H9 (cell line): ENCODE results near the gene RASA3. TPM values are rescaled to one million over a fixed set of nuclear protein-coding genes. Genes with fewer than 3 reads are reported as not detected.

Experiments used
- DNase-seq: peaks from one replicate; pipeline ENCODE4 v3.0.0-alpha.2; 2017
- H2AFZ ChIP-seq: one replicate; pipeline ENCODE4 v1.6.1; 2013; ENCODE audit warnings: mild to moderate bottlenecking, low read length, control low read depth, moderate library complexity
- H2AK5ac ChIP-seq: 2 replicates; pipeline ENCODE4 v1.6.1; 2013; ENCODE audit warnings: low read length, control low read depth, mixed read lengths; ENCODE audit not compliant: insufficient read length
- H2BK120ac ChIP-seq: one replicate; pipeline ENCODE4 v1.6.1; 2013; ENCODE audit warnings: low read depth, mild to moderate bottlenecking, low read length, control low read depth, inconsistent platforms; ENCODE audit not compliant: poor library complexity, severe bottlenecking
- H2BK12ac ChIP-seq: 2 replicates; pipeline ENCODE4 v1.6.1; 2013; ENCODE audit warnings: low read length, control low read depth, mixed read lengths, low read depth; ENCODE audit not compliant: insufficient read length
- H2BK15ac ChIP-seq: 2 replicates; pipeline ENCODE4 v1.6.1; 2013; ENCODE audit warnings: low read depth, low read length, control low read depth
- H2BK20ac ChIP-seq: one replicate; pipeline ENCODE4 v1.6.1; 2013; ENCODE audit warnings: low read depth, mild to moderate bottlenecking, low read length, control low read depth, inconsistent platforms; ENCODE audit not compliant: poor library complexity, severe bottlenecking
- H2BK5ac ChIP-seq: 2 replicates; pipeline ENCODE4 v1.6.1; 2013; ENCODE audit warnings: low read length, control low read depth, mixed read lengths; ENCODE audit not compliant: insufficient read length
- H3K14ac ChIP-seq: 2 replicates; pipeline ENCODE4 v1.6.1; 2013; ENCODE audit warnings: low read length, control low read depth; ENCODE audit not compliant: insufficient read depth
- H3K18ac ChIP-seq: 2 replicates; pipeline ENCODE4 v1.6.1; 2013; ENCODE audit warnings: low read depth, mild to moderate bottlenecking, mixed read lengths, low read length, control low read depth; ENCODE audit not compliant: insufficient read length
- H3K23ac ChIP-seq: 2 replicates; pipeline ENCODE4 v1.6.1; 2013; ENCODE audit warnings: low read length, control low read depth, mixed read lengths, low read depth; ENCODE audit not compliant: insufficient read length
- H3K23me2 ChIP-seq: 2 replicates; pipeline ENCODE4 v1.6.1; 2013; ENCODE audit warnings: low read depth, mild to moderate bottlenecking, mixed read lengths, low read length, control low read depth; ENCODE audit not compliant: insufficient read length, poor library complexity, severe bottlenecking
- H3K27ac ChIP-seq: 2 replicates; pipeline ENCODE4 v1.5.1; 2013; ENCODE audit warnings: low read length, control low read depth, mixed read lengths, low read depth; ENCODE audit not compliant: insufficient read length
- H3K27me3 ChIP-seq: 2 replicates; pipeline ENCODE4 v1.6.1; 2013; ENCODE audit warnings: low read length, control low read depth, inconsistent platforms; ENCODE audit not compliant: insufficient read depth
- H3K4ac ChIP-seq: 2 replicates; pipeline ENCODE4 v1.6.1; 2013; ENCODE audit warnings: low read depth, mild to moderate bottlenecking, control low read depth, inconsistent platforms, low read length, moderate library complexity
- H3K4me1 ChIP-seq: 2 replicates; pipeline ENCODE4 v1.6.1; 2013; ENCODE audit warnings: low read length, control low read depth, inconsistent platforms; ENCODE audit not compliant: insufficient read depth
- H3K4me2 ChIP-seq: 2 replicates; pipeline ENCODE4 v1.6.1; 2013; ENCODE audit warnings: low read length, control low read depth, mixed read lengths; ENCODE audit not compliant: insufficient read length, insufficient read depth
- H3K56ac ChIP-seq: 2 replicates; pipeline ENCODE4 v1.6.1; 2013; ENCODE audit warnings: low read depth, mild to moderate bottlenecking, mixed read lengths, low read length, control low read depth; ENCODE audit not compliant: insufficient read length
- H3K79me1 ChIP-seq: 2 replicates; pipeline ENCODE4 v1.6.1; 2013; ENCODE audit warnings: low read depth, mild to moderate bottlenecking, moderate library complexity, low read length, control low read depth, inconsistent platforms; ENCODE audit not compliant: insufficient read depth, poor library complexity, severe bottlenecking
- H3K79me2 ChIP-seq: 2 replicates; pipeline ENCODE4 v1.6.1; 2013; ENCODE audit warnings: low read length, control low read depth, inconsistent platforms; ENCODE audit not compliant: insufficient read depth
- H3K9ac ChIP-seq: 2 replicates; pipeline ENCODE4 v1.6.1; 2013; ENCODE audit warnings: low read length, control low read depth, mixed read lengths; ENCODE audit not compliant: insufficient read length; ENCODE audit errors: extremely low read depth
- H3K9me3 ChIP-seq: one replicate; pipeline ENCODE4 v1.6.1; 2013; ENCODE audit warnings: low read depth, low read length, inconsistent platforms; ENCODE audit not compliant: control insufficient read depth
- H3T11ph ChIP-seq: one replicate; pipeline ENCODE4 v1.6.1; 2013; ENCODE audit warnings: mild to moderate bottlenecking, low read length, control low read depth, inconsistent platforms
- H4K20me1 ChIP-seq: one replicate; pipeline ENCODE4 v1.6.1; 2013; ENCODE audit not compliant: control insufficient read depth, insufficient read length, insufficient read depth
- H4K5ac ChIP-seq: 2 replicates; pipeline ENCODE4 v1.6.1; 2013; ENCODE audit warnings: low read depth, mild to moderate bottlenecking, mixed read lengths, low read length, control low read depth; ENCODE audit not compliant: insufficient read length
- H4K8ac ChIP-seq: replicated peaks from 2 replicates; pipeline ENCODE4 v1.6.1; 2013; ENCODE audit warnings: low read length, control low read depth, mixed read lengths, low read depth; ENCODE audit not compliant: insufficient read length
- H4K91ac ChIP-seq: 2 replicates; pipeline ENCODE4 v1.6.1; 2013; ENCODE audit warnings: low read depth, mild to moderate bottlenecking, moderate library complexity, mixed read lengths, low read length, control low read depth; ENCODE audit not compliant: insufficient read length
- H3K27ac Mint-ChIP-seq, 3 experiments: 2 replicates in 2 of 3; 3 replicates in 1 of 3; pipeline ENCODE4 v1.8.0; 2020 to 2021; ENCODE audit warnings: mixed read lengths in 3 of 3, mild to moderate bottlenecking in 1 of 3, moderate library complexity in 1 of 3
- H3K27me3 Mint-ChIP-seq: 2 replicates; pipeline ENCODE4 v1.8.0; 2021; ENCODE audit warnings: low read depth, mild to moderate bottlenecking, moderate library complexity, mixed read lengths
- H3K36me3 Mint-ChIP-seq, 3 experiments: 2 replicates in 2 of 3; 3 replicates in 1 of 3; pipeline ENCODE4 v1.8.0; 2020 to 2021; ENCODE audit warnings: low read depth in 3 of 3, mixed read lengths in 3 of 3; ENCODE audit not compliant: insufficient read depth in 1 of 3
- H3K4me1 Mint-ChIP-seq, 2 experiments: 2 replicates each; pipeline ENCODE4 v1.8.0; 2020; ENCODE audit warnings: mixed read lengths in 2 of 2
- H3K4me3 Mint-ChIP-seq, 2 experiments: 2 replicates in 1 of 2; 3 replicates in 1 of 2; pipeline ENCODE4 v1.8.0; 2020 to 2021; ENCODE audit warnings: mild to moderate bottlenecking in 2 of 2, mixed read lengths in 2 of 2, moderate library complexity in 1 of 2
- H3K9me3 Mint-ChIP-seq, 2 experiments: 2 replicates in 1 of 2; 3 replicates in 1 of 2; pipeline ENCODE4 v1.8.0; 2020; ENCODE audit warnings: mild to moderate bottlenecking in 2 of 2, mixed read lengths in 2 of 2, moderate library complexity in 1 of 2
- WGBS: extraction: QIAGEN DNeasy Blood & Tissue Kit; methylation state at CpG from one replicate; pipeline ENCODE4 v1.1.7; 2013; ENCODE audit warnings: missing lambda C conversion rate, low lambda C conversion rate, mixed read lengths; ENCODE audit not compliant: insufficient read length; ENCODE audit errors: extremely low coverage; 5-methylcytosine and 5-hydroxymethylcytosine counted together
- total RNA-seq: library from RNA; stranded (reverse); gene quantifications from 2 replicates; pipeline ENCODE4 v1.2.1, GENCODE V29; 2021
- TF ChIP-seq, protein P1 (sequence below): fragments of 200-600 bp; sonication (generic); conservative IDR thresholded peaks from 3 replicates; pipeline ENCODE4 v1.8.0; 2021; ENCODE audit warnings: antibody characterized with exemption, mild to moderate bottlenecking

RASA3 gene
- total RNA-seq, 1 experiment from 2014 or later = 12.3 TPM

DNA sequence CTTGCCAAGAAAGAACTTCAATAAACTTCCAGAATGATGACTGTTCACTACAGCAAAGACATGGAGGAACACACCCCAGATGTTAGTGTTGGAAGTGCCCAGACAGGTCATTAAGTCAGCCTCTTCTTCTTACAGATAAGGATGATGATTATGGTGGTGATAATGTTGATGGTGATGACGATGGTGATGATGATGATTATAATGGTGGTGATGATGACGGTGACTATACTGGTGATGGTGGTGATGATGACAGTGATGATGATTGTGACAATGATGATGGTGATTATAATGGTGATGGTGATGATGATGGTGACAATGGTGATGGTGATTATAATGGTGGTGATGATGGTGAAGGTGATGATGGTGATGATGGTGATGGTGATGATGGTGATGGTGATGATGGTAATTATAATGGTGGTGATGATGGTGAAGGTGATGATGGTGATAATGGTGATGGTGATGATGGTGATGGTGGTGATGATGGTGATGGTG lies 167.0 kb downstream of the RASA3 start:
- H3K27me3 Mint-ChIP-seq = peaks cover 15% of the 10 kb centered on the region
- Histone ChIP-seq H3K14ac (no peak overlapping the region), H4K91ac (no peak overlapping the region), H3K9ac (no peak overlapping the region), H2AK5ac (no peak overlapping the region), H3K23ac (no peak overlapping the region), H3K4ac (no peak overlapping the region), H3K27ac (no peak overlapping the region), H3K4me2 (no peak overlapping the region), H2BK5ac (no peak overlapping the region), H2BK20ac (no peak overlapping the region), H3K4me1 (no peaks in the 10 kb centered on the region), H3K79me1 (no peaks in the 10 kb centered on the region), H2BK120ac (no peak overlapping the region), H3K9me3 (peaks cover 15% of the 10 kb centered on the region), H4K5ac (no peak overlapping the region), H2BK12ac (no peak overlapping the region), H3K27me3 (no peaks in the 10 kb centered on the region), H3K23me2 (no peaks in the 10 kb centered on the region), H3K18ac (no peak overlapping the region), H3K79me2 (no peaks in the 10 kb centered on the region), H2BK15ac (no peak overlapping the region), H4K20me1 (no peaks in the 10 kb centered on the region), H3K56ac (no peak overlapping the region), H2AFZ (no peak overlapping the region), H3T11ph (no peak overlapping the region), H4K8ac (no peak overlapping the region)
- peaks cover 0 to 9% (median 6%) of the 10 kb centered on the region in 3 experiments; a peak in 5 of 7 replicates for H3K36me3 Mint-ChIP-seq
- H3K9me3 Mint-ChIP-seq = peaks cover 12 to 22% of the 10 kb centered on the region in 2 experiments
- no peak for DNase-seq
- TF ChIP-seq, protein P1, sequence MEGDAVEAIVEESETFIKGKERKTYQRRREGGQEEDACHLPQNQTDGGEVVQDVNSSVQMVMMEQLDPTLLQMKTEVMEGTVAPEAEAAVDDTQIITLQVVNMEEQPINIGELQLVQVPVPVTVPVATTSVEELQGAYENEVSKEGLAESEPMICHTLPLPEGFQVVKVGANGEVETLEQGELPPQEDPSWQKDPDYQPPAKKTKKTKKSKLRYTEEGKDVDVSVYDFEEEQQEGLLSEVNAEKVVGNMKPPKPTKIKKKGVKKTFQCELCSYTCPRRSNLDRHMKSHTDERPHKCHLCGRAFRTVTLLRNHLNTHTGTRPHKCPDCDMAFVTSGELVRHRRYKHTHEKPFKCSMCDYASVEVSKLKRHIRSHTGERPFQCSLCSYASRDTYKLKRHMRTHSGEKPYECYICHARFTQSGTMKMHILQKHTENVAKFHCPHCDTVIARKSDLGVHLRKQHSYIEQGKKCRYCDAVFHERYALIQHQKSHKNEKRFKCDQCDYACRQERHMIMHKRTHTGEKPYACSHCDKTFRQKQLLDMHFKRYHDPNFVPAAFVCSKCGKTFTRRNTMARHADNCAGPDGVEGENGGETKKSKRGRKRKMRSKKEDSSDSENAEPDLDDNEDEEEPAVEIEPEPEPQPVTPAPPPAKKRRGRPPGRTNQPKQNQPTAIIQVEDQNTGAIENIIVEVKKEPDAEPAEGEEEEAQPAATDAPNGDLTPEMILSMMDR = no peak
- no peaks in the 10 kb centered on the region for H3K4me1 Mint-ChIP-seq
- no peak overlapping the region for H3K4me3 Mint-ChIP-seq
- 100% methylated on average over 1 of the region's 2 CpGs for WGBS
- no peak overlapping the region for H3K27ac Mint-ChIP-seq
